ENCODE results near the gene DYNC1H1. TPM values are rescaled to one million over a fixed set of nuclear protein-coding genes. Genes with fewer than 3 reads are reported as not detected.

DYNC1H1 gene
- polyA plus RNA-seq, 5 donors: 266 to 332 (median 277) TPM

DNA sequence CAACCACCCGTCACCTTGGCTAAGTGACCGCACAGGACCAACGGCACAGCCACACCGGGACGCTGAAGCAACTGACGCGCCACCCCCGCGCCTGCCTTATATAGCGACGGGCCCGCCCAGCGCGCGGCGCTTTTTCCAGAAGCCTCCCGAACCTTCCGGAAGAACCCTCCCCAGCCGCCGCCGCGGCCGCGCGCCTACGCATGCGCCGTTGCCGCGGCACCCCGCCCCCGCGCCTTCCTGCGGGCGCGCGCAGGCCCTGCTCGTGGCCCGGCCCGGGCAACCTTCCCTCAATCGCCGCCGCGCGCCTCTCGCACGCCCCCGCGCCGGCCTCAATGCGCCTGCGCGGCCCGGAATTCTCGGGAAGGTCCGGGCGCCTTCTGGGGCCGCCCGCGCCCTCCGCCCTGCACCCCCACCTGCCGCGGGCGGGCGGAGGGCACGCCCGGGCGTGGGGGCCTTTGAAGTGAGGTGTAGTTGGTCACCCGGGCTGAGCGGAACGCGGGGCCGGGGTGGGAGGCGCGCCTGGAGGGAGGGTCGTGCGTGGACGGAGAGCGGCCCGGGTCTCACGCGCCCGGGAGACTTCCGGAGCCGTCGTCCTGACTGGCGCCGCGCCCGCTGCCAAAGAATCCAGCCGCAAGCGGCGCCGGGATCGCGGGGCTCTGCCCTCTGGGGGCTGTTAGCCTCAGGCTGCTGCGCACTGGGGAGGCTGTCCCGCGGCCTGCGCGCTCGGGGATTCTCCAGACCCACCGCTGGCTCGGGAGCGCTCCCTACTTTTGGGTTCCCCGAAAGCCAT is 122.8 kb downstream of the DYNC1H1 start, which contains the start of gene HSP90AA1:
Gene HSP90AA1 (minus strand): TSS at position 73 of the 790 bp plus-strand sequence. CDS start 666 bp downstream, outside the sequence.
- peak; percentile 95 for DNase-seq

DNA sequence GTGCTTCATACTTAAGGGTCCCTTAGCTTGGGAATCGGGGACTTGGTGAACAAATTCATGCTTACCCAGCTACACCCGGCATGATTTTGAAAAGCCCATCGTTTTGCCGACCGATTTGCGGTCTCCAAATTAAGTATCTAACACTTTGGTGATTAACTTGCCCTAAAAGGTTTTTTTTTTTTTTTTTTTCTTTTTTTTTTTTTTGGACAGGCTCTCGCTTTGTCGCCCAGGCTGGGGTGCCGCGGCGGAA is 123.3 kb downstream of the DYNC1H1 start:
- no peak for DNase-seq

DNA sequence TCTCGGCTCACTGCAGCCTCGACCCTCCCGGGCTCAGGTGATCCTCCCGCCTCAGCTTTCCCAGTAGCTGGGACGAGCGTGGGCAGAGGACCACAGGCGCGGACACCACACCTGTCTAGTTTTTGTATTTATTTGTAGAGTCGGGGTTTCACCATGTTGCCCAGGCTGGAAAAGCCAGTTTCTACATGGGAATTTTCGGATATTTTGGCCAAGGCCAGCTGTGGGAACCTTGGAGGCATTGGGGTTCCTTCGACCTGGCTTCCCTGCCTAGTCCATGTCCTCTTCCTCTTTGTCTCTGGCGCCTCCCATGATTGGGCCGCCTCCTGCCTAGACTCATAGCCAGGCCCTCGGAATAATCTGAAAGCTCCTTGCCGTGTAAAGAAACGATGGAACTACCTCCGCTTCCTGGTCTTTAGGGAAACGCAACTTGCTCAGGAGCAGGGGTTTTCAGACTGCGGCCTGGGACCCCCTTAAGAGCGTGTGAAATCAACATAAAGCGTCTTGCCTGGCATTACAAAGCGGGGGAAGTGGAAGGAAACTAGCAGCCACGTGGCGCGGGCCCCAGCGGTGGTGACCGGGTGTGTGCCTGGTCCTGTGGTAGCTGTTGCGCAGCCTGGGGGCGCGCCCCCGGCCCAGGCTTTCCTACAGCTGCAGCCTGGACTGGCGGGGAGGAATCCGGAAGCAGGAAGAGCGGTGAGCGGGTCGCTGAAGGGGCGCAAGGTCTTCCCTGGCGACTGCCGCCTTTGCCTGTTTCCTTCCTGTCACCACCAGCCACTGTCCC is 123.8 kb downstream of the DYNC1H1 start:
- peak; percentile 55 to 57 for DNase-seq

- DNase-seq: no peak
Measured at GRCh38 chr14:102089621-102090343, 125.4 kb downstream of the DYNC1H1 start.

GRCh38 chr14:102090713-102091112 is 126.3 kb downstream of the DYNC1H1 start:
- no peak for DNase-seq

GRCh38 chr14:102092806-102093205 is 128.4 kb downstream of the DYNC1H1 start:
- DNase-seq: no peak

DNA sequence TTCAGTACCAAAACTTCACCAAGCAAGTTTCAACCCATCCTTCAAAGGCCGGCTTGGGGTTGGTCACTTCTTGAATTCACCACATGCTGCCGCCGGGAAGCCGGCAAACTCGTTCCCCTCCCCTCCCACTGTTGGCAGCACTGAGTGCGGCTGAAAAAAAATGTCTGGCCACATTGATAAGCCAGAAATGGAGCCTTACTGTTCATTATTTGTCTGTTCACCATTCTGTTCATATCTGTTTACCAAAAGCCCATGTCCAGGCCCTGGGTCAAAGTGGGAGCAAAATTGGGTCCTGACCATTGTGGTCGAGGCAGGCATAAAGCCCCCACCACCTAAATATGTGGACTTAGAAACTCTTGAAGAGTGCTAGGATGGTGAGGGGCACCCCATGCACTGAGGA is 129.7 kb downstream of the DYNC1H1 start:
- no peak for DNase-seq

DNA sequence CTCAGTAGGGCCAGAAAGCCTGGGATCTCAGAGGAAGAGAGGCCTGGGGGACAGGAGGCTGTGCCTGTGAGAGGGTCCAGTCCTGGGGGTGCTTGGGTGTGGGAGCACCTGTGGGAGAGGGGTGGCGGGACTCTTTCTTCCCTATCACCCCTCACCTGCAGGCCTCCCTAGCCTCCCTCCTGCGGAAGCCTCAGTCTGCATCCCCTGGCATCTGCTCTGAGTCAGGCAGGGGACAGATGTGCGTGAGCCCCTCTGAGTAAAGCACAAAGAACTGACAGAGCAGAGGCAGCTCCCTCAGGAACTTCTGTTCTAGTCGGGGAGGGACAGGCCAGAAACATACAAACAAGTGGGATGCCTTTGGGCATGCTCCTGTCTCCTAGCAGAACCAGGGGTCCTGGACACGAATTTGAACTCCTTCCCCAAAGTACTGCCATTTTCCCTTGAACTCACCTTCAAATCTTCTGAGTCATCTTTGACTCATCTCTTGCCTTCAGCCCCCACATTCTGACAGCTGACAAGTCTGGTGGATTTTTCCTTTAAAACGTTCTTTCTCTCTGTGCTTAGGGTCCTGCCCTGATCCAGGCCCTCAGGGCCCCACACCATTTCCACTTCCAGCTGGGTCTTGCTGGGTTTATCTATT is 131.0 kb downstream of the DYNC1H1 start:
- no peak for DNase-seq

DNA sequence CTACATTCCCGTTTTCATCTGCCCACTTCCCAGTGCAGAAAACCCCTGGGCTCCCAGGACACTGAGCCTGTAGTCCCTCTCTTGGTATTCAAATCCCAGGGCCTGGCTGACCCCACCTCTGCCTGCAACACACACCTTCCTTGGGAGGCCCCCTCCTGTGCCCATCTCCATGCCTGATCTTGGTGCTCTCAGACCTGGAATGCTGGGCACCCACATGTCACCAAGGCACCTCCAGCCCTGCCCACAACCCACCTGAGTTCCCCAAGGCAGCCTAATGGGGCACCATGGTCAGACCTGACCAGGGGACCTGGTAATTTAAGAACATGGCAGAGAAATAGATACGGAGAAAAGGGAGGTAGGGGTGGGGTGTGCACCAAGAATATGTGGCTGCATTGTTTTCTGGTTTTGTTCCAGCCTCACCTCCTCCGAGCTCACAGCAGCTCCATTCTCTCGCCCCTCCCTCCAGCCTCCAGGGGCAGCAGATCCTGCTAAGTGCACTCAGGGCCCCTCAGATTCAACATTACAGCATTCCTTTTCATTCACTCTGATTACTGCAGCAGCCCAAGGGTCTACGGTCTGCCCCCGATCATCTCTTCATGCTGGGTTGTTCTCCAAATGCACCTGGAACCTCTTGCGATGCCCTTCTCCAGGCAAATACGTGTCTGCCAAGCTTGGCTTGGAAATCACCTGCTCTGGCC is 131.6 kb downstream of the DYNC1H1 start:
- DNase-seq: no peak

GRCh38 chr14:102096569-102097188 is 132.3 kb downstream of the DYNC1H1 start:
- DNase-seq: peak; percentile 78 to 83

DNA sequence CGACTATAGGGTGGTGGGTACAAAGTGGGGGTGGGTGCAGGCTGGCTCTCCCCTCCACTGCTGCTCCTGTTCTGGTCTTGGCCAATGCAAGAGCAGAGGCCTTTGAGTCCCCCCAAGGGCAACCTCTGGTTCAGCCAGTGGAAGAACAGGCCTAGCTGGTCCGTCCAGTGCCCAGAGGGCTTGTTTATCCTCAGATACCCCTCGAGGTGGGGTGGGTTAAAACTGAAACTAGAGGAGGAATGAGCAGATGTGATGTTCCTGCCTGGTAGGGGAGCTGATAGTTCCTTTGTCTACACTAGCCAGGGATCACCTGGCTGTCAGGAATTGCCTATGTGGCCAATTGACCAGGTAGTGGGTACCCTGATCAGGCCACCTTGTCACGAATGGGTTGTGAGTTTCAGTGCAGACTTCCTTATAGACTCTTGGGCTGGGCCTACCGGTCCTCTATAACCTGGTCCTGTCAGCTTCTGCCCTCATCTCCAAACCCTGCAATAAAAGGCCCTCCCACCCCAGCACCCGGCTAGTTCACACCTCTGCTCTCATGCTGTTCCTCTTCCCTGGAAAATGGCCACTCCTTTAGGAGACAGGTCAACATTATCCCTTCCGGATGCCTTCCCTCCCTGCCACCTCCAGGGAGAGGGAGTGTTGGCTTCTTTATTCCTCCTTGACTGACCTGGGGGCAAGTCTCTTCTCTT is 133.2 kb downstream of the DYNC1H1 start:
- DNase-seq: peak; percentile 48 to 51

DNA sequence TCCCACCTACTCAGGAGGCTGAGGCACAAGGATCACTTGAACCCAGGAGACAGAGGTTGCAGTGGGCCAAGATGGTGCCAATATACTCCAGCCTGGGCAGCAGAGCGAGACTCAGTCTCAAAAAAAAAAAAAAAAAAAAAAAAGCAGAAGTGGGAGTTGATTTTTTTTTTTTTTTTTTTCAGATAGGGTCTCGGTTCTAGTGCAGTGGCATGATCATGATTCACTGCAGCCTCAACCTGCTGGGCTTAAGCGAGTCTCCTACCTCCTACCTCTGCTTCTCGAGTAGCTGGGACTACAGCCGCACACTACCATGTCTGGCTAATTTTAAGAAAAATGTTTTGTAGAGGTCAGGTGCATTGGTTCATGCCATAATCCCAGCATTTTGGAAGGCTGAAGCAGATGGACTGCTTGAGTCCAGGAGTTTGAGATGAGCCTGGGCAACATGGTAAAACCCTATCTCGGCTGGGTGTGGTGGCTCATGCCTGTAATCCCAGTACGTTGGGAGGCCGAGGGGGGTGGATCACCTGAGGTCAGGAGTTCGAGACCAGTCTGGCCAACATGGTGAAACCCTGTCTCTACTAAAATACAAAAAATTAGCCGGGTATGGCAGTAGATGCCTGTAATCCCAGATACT is 138.8 kb downstream of the DYNC1H1 start:
- no peak for DNase-seq

- no peak for DNase-seq
Measured at GRCh38 chr14:102105369-102105768, 141.0 kb downstream of the DYNC1H1 start.

Other genes with a start within 250 kb of the DYNC1H1 start
- gene PPP2R5C, start 202.9 kb upstream of the DYNC1H1 start, polyA plus RNA-seq (ENCODE audit: insufficient read depth in 1 of 5, insufficient read length in 5 of 5, low replicate concordance in 1 of 5): 100 to 1,000 TPM in 4 of 5 donors, 10 to 100 TPM in 1; 85.5 to 131 (median 116) TPM
- gene HSP90AA1, start 122.5 kb downstream of the DYNC1H1 start, polyA plus RNA-seq (ENCODE audit: insufficient read depth in 1 of 5, insufficient read length in 5 of 5, low replicate concordance in 1 of 5): 100 to 1,000 TPM; 569 to 779 (median 658) TPM
- 10 to 100 TPM; 22.8 to 28.1 (median 27.5) TPM for gene WDR20, start 175.3 kb downstream of the DYNC1H1 start, polyA plus RNA-seq (ENCODE audit: insufficient read depth in 1 of 5, insufficient read length in 5 of 5, low replicate concordance in 1 of 5)

Data from right lung (tissue), 5 donors.